ENCODE measurements around the gene NUDT4. TPM values are rescaled to one million over a fixed set of nuclear protein-coding genes. Genes with fewer than 3 reads are reported as not detected.

The NUDT4 gene
- total and polyA plus RNA-seq, 2 of the 13 experiments (the other 11 are each of a cell fraction or from before 2014, with no cell fraction given): 37.3 to 70.1 TPM

DNA sequence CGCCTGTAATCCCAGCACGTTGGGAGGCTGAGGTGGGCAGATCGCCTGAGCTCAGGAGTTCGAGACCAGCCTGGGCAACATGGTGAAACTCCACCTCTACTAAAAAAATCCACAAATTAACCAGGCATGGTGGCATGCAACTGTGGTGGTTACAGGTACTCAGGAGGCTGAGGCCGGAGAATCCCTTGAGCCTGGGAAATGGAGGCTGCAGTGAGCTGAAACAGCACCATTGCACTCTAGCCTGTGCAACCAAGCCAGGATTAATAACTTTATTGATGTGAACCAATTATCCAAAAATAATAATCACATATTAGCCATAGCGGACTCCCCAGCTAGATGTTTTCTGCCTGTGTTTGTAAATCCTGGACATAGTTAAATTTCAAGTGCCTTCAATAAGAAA is 1.8 kb upstream of the NUDT4 start:
- ChIA-PET POLR2A (interaction anchor here (0.6 to 1.7 kb wide), 7 partner anchors 61 to 481 kb away, joined by 3 to 7 read pairs (median 4); no protein-coding TSS in a partner anchor), CTCF (ENCODE audit: low intra/inter-chr PET ratio, low total read pairs) (no interaction called here)
- intact Hi-C loops (cut with micrococcal nuclease; ENCODE audit: unreplicated experiment) (loop anchor here (2.0 to 5.0 kb wide), 2 partner anchors 61 to 249 kb away; no protein-coding TSS in a partner anchor), in situ Hi-C loops (cut with HindIII; ENCODE audit: extremely low pct_ligation_motif_present, low pct_unique_long_range_greater_than_20kb) (loop anchor here (25.0 kb wide), 1 partner anchor 239 kb away; no protein-coding TSS in a partner anchor)
- Histone ChIP-seq H3K4me3 (replicated peaks in 1 of 3; ENCODE audit: insufficient read depth in 1 of 3, low read depth in 2 of 3, low read length in 3 of 3) (peak overlapping the region; percentile 89 to 96 (median 94); a peak in 5 of 6 replicates), H3K9ac (ENCODE audit: insufficient read depth, low read depth, low read length) (peak overlapping the region; percentile 95), H3K27me3 (ENCODE audit: control insufficient read depth in 1 of 2, insufficient read depth in 2 of 2, low read length in 2 of 2) (no peaks in the 10 kb centered on the region; a peak in 1 of 5 replicates), H4K20me1 (ENCODE audit: insufficient read depth, low read length) (peaks cover 16% of the 10 kb centered on the region), H3K36me3 (replicated peaks in 1 of 2; ENCODE audit: control insufficient read depth in 1 of 2, insufficient read depth in 2 of 2, low read length in 2 of 2) (no peaks in the 10 kb centered on the region), H2AFZ (ENCODE audit: low read length) (no peak overlapping the region), H3K79me2 (ENCODE audit: insufficient read depth, low read length) (peaks cover 53% of the 10 kb centered on the region), H3K27ac (ENCODE audit: extremely low read length, insufficient read depth, low read length) (peak overlapping the region; percentile 86), H3K4me1 (ENCODE audit: insufficient read depth, low read length) (peaks cover 45% of the 10 kb centered on the region), H3K9me3 (ENCODE audit: low read length) (no peaks in the 10 kb centered on the region), H3K4me2 (ENCODE audit: low read depth, low read length) (peak overlapping the region; percentile 94)
- no peak for FAIRE-seq
- no peak for DNase-seq (ENCODE audit: low spot score)
- TF ChIP-seq, protein P1, sequence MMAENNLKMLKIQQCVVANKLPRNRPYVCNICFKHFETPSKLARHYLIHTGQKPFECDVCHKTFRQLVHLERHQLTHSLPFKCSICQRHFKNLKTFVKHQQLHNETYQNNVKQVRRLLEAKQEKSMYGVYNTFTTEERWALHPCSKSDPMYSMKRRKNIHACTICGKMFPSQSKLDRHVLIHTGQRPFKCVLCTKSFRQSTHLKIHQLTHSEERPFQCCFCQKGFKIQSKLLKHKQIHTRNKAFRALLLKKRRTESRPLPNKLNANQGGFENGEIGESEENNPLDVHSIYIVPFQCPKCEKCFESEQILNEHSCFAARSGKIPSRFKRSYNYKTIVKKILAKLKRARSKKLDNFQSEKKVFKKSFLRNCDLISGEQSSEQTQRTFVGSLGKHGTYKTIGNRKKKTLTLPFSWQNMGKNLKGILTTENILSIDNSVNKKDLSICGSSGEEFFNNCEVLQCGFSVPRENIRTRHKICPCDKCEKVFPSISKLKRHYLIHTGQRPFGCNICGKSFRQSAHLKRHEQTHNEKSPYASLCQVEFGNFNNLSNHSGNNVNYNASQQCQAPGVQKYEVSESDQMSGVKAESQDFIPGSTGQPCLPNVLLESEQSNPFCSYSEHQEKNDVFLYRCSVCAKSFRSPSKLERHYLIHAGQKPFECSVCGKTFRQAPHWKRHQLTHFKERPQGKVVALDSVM (CRISPR knock-in tag; IDR thresholded peaks at IDR 0.05): peak; percentile 85
- TF ChIP-seq HMGA1 (CRISPR knock-in tag; conservative IDR thresholded peaks at IDR 0.05) (no peak), ZBTB10 (CRISPR knock-in tag; IDR thresholded peaks at IDR 0.05; ENCODE audit: borderline replicate concordance) (no peak)
- no peak for ATAC-seq
- BruUV-seq (replicated peaks): no TSS peak
- WGBS (ENCODE audit: low lambda C conversion rate): 97% methylated on average over 6 of the region's 6 CpGs

All from HepG2 (cell line).